ENCODE measurements around the gene ENGASE.

ENGASE gene

DNA sequence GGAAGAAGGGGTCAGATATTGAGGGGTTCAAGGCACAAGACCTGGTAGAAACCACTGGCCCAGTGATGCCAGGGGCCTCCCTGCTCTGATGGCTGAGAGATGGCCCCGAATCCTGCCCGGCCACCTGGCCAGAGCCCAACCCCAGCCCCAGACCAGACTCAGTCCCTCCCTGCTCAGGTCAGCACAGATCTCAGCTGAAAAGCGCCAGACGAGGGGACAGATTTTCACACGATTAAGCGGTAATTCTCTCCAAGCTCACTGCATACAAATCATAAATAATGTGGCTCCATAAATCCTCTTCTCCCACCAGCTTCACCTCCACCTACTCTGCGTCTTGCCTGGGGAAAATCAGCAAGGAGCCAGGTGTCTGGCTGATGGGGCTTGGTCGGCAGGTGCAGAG is 57.1 kb downstream of the ENGASE start:
- TF ChIP-seq POLR2AphosphoS5 (IDR thresholded peaks at IDR 0.05; ENCODE audit: low read depth, low read length) = no peak
- no peak for TF ChIP-seq TAF1 (IDR thresholded peaks at IDR 0.05; ENCODE audit: borderline replicate concordance, insufficient read depth, low read length)
- TF ChIP-seq SIN3A (IDR thresholded peaks at IDR 0.05; ENCODE audit: borderline replicate concordance, insufficient read depth, low read length) = no peak
- TF ChIP-seq, protein P1, sequence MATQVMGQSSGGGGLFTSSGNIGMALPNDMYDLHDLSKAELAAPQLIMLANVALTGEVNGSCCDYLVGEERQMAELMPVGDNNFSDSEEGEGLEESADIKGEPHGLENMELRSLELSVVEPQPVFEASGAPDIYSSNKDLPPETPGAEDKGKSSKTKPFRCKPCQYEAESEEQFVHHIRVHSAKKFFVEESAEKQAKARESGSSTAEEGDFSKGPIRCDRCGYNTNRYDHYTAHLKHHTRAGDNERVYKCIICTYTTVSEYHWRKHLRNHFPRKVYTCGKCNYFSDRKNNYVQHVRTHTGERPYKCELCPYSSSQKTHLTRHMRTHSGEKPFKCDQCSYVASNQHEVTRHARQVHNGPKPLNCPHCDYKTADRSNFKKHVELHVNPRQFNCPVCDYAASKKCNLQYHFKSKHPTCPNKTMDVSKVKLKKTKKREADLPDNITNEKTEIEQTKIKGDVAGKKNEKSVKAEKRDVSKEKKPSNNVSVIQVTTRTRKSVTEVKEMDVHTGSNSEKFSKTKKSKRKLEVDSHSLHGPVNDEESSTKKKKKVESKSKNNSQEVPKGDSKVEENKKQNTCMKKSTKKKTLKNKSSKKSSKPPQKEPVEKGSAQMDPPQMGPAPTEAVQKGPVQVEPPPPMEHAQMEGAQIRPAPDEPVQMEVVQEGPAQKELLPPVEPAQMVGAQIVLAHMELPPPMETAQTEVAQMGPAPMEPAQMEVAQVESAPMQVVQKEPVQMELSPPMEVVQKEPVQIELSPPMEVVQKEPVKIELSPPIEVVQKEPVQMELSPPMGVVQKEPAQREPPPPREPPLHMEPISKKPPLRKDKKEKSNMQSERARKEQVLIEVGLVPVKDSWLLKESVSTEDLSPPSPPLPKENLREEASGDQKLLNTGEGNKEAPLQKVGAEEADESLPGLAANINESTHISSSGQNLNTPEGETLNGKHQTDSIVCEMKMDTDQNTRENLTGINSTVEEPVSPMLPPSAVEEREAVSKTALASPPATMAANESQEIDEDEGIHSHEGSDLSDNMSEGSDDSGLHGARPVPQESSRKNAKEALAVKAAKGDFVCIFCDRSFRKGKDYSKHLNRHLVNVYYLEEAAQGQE (IDR thresholded peaks at IDR 0.05; ENCODE audit: insufficient read depth in 1 of 2, low read depth in 2 of 2, low read length in 2 of 2) = no peak
- no peak for TF ChIP-seq FOXP2 (optimal IDR thresholded peaks at IDR 0.05; ENCODE audit: borderline replicate concordance, extremely low read depth, extremely low read length, insufficient read depth)

DNA sequence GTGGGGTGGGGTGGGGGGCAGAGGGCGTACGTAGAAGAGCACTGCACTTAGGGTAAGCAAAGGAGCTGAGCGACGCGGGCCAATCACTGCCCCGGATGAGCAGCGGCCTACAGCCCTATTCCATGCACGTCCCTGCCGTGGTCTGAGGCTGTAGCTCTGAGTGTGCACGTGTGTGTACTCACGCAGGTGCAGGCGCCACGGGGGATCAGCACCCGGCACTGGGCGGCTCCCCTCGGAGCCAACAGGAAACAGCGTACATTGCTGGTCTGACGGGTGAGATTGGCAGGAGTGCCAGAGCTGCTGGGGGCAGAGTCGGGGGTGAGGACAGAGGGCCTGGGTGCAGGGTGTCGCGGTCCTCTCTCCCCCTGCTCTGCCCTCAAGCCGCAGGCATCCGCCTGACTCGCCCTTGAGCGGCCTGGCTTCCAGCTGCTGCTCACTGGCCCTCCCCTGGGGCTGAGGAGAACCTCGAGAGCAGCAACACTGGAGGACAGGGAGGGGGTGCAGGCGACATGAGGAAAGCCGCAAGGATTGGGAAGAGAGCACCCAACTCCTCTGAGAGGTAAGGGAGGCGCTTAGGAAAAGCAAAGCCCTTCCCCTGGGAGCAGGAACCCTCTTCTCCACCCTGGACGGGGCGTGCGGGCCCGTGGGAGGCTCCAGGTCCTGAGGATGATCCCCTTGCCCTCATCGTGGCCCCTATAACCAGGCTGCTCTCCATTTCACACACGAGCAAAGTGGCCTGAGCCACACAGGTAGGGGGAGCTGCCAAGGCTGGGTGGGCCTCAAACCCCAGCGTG is 57.8 kb downstream of the ENGASE start:
- no peak for TF ChIP-seq POLR2AphosphoS5 (IDR thresholded peaks at IDR 0.05; ENCODE audit: low read depth, low read length)
- no peak for TF ChIP-seq SIN3A (IDR thresholded peaks at IDR 0.05; ENCODE audit: borderline replicate concordance, insufficient read depth, low read length)
- TF ChIP-seq FOXP2 (optimal IDR thresholded peaks at IDR 0.05; ENCODE audit: borderline replicate concordance, extremely low read depth, extremely low read length, insufficient read depth) = no peak
- no peak for TF ChIP-seq TAF1 (IDR thresholded peaks at IDR 0.05; ENCODE audit: borderline replicate concordance, insufficient read depth, low read length)
- TF ChIP-seq, protein P1 (IDR thresholded peaks at IDR 0.05; ENCODE audit: insufficient read depth in 1 of 2, low read depth in 2 of 2, low read length in 2 of 2) = no peak

DNA sequence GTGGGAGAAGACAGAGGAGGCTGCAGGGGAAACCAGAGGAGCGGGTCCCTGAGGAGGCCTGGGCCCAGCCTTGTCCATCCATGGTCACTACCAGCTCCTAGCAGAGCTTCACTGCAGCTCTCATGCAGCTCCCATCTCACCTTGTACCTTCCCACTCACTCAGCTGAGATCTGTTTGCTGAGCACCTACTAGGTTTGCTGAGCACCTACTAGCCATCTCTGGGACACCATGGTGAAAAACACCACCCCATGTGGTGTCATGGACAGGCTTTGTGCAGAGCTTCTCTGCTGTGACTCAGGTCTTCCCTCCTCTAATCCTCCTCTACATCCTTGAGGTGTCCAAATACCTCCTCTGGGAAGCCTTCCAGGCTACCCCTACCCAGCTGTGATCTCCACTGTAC is 58.6 kb downstream of the ENGASE start:
- TF ChIP-seq FOXP2 (optimal IDR thresholded peaks at IDR 0.05; ENCODE audit: borderline replicate concordance, extremely low read depth, extremely low read length, insufficient read depth) (no peak), SIN3A (IDR thresholded peaks at IDR 0.05; ENCODE audit: borderline replicate concordance, insufficient read depth, low read length) (no peak), POLR2AphosphoS5 (IDR thresholded peaks at IDR 0.05; ENCODE audit: low read depth, low read length) (no peak), TAF1 (IDR thresholded peaks at IDR 0.05; ENCODE audit: borderline replicate concordance, insufficient read depth, low read length) (no peak)
- TF ChIP-seq, protein P1 (IDR thresholded peaks at IDR 0.05; ENCODE audit: insufficient read depth in 1 of 2, low read depth in 2 of 2, low read length in 2 of 2) = no peak

DNA sequence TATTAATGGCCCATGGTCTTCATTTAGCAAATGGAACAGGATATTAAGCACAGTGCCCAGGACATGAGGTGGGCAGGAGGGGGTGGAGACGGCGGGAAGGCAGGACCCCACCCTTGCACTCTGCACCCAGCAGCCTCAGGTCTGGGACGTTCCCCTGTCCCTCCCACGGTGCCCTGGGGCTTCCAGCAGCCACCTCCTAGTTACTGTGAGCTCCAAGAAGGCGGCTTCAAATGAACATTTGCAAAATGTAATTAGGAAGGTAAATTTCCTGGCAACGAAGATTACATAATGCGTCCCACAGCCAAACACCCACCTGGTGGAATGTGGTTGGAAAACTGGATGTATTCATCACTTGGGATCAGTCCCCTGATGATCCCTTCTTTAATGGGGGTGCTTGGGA is 59.4 kb downstream of the ENGASE start:
- TF ChIP-seq FOXP2 (optimal IDR thresholded peaks at IDR 0.05; ENCODE audit: borderline replicate concordance, extremely low read depth, extremely low read length, insufficient read depth) = no peak
- TF ChIP-seq, protein P1 (IDR thresholded peaks at IDR 0.05; ENCODE audit: insufficient read depth in 1 of 2, low read depth in 2 of 2, low read length in 2 of 2) = no peak
- no peak for TF ChIP-seq TAF1 (IDR thresholded peaks at IDR 0.05; ENCODE audit: borderline replicate concordance, insufficient read depth, low read length)
- no peak for TF ChIP-seq POLR2AphosphoS5 (IDR thresholded peaks at IDR 0.05; ENCODE audit: low read depth, low read length)
- no peak for TF ChIP-seq SIN3A (IDR thresholded peaks at IDR 0.05; ENCODE audit: borderline replicate concordance, insufficient read depth, low read length)
